Activated CD8-positive, alpha-beta T cell treated with anti-CD3 and anti-CD28 coated beads for 36 hours (primary cell): Measurements from ENCODE around the gene SEPTIN12. TPM values are rescaled to one million over a fixed set of nuclear protein-coding genes. Genes with fewer than 3 reads are reported as not detected.

Source experiments
- ATAC-seq: fragments of 200-7000 bp; cut with Tn5 transposase; one replicate; pipeline ENCODE4 v1.10.0; 2021; ENCODE audit warnings: mild to moderate bottlenecking, moderate library complexity
- CTCF ChIA-PET: fragments of 350-600 bp; sonication (Branson Sonifier 250); formaldehyde crosslinking; loops from one replicate; lab custom pipeline; 2021; ENCODE audit warnings: antibody characterized with exemption; lab: Charles Lee
- POLR2A ChIA-PET: fragments of 350-600 bp; sonication (Branson Sonifier 250); formaldehyde crosslinking; loops from one replicate; lab custom pipeline; 2021; ENCODE audit warnings: antibody characterized with exemption; lab: Charles Lee
- DNase-seq: peaks from one replicate; pipeline ENCODE4 v3.0.0-alpha.2; 2020
- H3K27ac Mint-ChIP-seq: one replicate; pipeline ENCODE4 v1.8.0; 2021; ENCODE audit warnings: mild to moderate bottlenecking, mixed read lengths
- H3K27me3 Mint-ChIP-seq: one replicate; pipeline ENCODE4 v1.8.0; 2021; ENCODE audit warnings: mixed read lengths
- H3K36me3 Mint-ChIP-seq: one replicate; pipeline ENCODE4 v1.8.0; 2021; ENCODE audit warnings: low read depth, mixed read lengths
- H3K4me1 Mint-ChIP-seq: one replicate; pipeline ENCODE4 v1.8.0; 2021; ENCODE audit warnings: low read depth, mixed read lengths
- H3K4me3 Mint-ChIP-seq: one replicate; pipeline ENCODE4 v1.8.0; 2021; ENCODE audit warnings: mild to moderate bottlenecking, moderate library complexity, mixed read lengths
- H3K9me3 Mint-ChIP-seq: one replicate; pipeline ENCODE4 v1.8.0; 2021; ENCODE audit warnings: mixed read lengths
- intact Hi-C: fragments of 100-400 bp; cut with micrococcal nuclease; formaldehyde crosslinking; loops from one replicate; pipeline ENCODE4 v1.10.0; 2022
- total RNA-seq, 2 experiments: library from RNA; stranded (reverse); gene quantifications; one replicate each; pipeline ENCODE4 v1.2.3, GENCODE V29; 2021
- TF ChIP-seq, protein P1 (sequence below): fragments of 200-600 bp; IDR thresholded peaks from one replicate; pipeline ENCODE4 v1.8.0; 2022; ENCODE audit warnings: antibody characterized with exemption, mild to moderate bottlenecking

Gene SEPTIN12
- total RNA-seq, 2 experiments from 2014 or later: not detected

DNA sequence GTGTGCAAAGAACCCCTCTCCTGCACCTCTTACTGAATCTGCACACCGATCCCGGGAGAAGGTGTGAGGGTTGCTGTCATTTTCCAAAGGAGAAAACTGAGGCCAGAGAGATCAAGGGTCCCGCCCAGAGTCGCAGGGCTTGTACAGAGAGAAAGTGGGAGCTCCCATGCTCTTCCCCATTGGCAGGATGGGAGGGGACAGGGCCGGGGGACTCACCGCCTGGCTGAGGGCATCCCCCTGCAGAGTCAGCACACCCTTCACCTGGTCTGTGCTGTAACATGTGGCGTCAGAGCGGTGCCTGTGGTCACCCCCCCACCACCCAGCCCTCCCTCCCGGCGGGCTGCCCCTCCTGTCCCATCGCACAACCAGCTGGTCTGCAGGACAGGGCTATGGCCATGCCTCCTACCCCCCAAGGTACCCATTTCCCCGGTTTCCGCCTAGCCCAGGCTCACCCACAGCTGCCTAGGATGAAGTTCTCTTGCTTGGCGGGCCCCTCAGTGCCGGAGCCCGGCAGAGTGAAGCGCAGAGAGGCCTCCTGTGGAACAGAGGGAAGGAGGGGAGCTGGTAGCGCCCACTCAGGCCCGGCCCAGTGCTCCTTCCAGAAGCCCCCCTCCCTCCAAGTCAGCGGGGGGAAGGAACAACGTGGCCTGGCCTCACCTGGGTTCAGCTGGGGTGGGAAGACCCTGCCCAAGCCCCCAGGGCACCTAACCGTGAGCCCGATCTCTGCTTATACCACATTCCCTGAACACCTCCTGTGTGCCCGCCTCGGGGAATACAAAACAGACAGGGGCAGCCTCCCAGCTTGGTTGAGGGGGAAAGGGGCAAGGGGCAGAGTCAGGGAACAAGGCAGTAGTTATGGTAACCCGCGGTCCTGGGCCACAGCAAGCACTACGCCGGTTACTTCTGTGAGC lies 13.2 kb upstream of the SEPTIN12 start:
- H3K27me3 Mint-ChIP-seq: no peaks in the 10 kb centered on the region
- intact Hi-C loops: no loop called here
- DNase-seq: no peak
- no peak for ATAC-seq
- H3K9me3 Mint-ChIP-seq: no peaks in the 10 kb centered on the region
- TF ChIP-seq, protein P1, sequence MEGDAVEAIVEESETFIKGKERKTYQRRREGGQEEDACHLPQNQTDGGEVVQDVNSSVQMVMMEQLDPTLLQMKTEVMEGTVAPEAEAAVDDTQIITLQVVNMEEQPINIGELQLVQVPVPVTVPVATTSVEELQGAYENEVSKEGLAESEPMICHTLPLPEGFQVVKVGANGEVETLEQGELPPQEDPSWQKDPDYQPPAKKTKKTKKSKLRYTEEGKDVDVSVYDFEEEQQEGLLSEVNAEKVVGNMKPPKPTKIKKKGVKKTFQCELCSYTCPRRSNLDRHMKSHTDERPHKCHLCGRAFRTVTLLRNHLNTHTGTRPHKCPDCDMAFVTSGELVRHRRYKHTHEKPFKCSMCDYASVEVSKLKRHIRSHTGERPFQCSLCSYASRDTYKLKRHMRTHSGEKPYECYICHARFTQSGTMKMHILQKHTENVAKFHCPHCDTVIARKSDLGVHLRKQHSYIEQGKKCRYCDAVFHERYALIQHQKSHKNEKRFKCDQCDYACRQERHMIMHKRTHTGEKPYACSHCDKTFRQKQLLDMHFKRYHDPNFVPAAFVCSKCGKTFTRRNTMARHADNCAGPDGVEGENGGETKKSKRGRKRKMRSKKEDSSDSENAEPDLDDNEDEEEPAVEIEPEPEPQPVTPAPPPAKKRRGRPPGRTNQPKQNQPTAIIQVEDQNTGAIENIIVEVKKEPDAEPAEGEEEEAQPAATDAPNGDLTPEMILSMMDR: no peak
- ChIA-PET POLR2A (interaction anchor here (0.9 to 1.1 kb wide), 2 partner anchors 38 to 64 kb away, joined by 3 to 4 read pairs; no protein-coding TSS in a partner anchor), CTCF (no interaction called here)
- peaks cover 13% of the 10 kb centered on the region for H3K4me1 Mint-ChIP-seq
- peak overlapping the region; percentile 75 for H3K4me3 Mint-ChIP-seq
- no peak overlapping the region for H3K27ac Mint-ChIP-seq
- peaks cover 2% of the 10 kb centered on the region for H3K36me3 Mint-ChIP-seq

DNA sequence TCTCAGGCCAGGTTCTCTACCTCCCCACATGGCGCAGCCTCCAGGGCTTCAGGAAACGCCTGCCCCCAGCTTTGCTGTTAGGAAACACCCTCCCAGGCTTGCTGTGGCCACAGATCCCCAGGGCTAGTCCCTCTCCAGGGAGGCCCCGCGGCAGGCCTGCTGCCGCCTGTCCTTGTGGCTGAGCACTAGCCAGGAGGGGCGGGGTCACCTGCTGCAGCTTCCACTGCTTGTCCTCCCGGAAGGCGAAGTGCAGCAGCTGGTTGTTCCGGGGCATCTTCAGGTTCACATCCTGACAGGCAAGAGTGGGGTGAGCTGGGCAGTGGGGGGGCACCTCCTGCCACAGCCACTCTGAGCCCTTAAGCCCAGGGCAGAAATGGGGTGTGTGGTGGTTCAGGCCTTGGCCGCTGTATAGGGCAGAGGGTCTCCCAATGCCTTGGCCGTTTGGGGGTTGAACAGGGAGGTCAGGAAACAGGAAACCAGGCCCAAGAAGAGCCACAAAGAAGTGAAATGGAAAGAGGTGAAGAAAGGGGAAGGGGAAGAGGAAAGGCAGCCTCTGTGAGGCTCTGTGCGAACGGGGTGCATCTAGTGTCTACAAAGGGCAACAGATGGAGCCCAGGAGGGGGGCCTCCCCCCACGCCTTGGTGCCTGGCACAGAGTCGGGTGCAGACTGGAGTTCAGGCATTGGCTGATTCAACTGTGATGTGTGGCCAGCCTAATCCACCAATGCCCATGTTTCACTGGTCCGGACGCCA lies 12.3 kb upstream of the SEPTIN12 start:
- Mint-ChIP-seq H3K4me1 (peaks cover 13% of the 10 kb centered on the region), H3K27ac (no peak overlapping the region), H3K27me3 (no peaks in the 10 kb centered on the region), H3K4me3 (peak overlapping the region; percentile 26), H3K9me3 (no peaks in the 10 kb centered on the region), H3K36me3 (peaks cover 2% of the 10 kb centered on the region)
- CTCF ChIA-PET: no interaction called here
- DNase-seq: no peak
- POLR2A ChIA-PET: interaction anchor here (1.1 kb wide), 1 partner anchor 12 kb away, joined by 3 read pairs; no protein-coding TSS in a partner anchor
- TF ChIP-seq, protein P1: no peak
- no peak for ATAC-seq
- intact Hi-C loops: no loop called here

DNA sequence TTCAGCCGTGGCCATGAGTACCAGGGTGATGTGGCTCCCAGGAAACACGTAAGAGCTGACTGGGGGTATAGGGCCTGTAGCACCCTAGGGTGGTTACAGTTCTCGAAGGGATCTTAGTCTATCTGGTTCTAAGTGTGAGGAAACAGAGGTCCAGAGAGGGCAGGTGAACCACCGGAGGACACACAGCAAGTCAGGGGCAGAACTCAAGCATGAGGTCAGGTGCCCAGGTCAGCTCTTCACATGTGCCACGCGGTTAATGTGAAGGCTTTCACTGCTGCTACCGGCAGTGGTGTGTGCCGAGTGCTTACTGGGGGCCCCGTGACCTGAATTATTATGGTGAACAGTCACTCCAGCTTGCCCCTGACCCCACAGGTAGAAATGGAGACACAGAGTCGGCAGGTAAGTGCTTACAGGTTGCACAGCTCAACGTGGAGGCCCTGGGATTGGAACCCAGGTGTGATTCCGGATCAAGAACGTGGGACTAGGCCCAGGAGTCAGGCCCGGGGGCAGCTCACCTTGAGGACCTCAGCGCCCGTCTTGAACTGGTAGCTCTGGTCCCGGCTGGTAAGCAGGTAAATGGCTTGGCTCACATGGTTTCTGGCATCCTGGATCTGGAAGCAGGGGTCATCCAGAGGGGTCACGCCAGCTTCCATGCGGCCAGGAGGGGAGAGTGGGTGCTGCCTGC lies 11.2 kb upstream of the SEPTIN12 start:
- CTCF ChIA-PET: interaction anchor here (1.1 kb wide), 1 partner anchor 39 kb away, joined by 3 read pairs; no protein-coding TSS in a partner anchor
- Mint-ChIP-seq H3K27me3 (no peaks in the 10 kb centered on the region), H3K4me1 (peaks cover 13% of the 10 kb centered on the region), H3K9me3 (no peaks in the 10 kb centered on the region), H3K27ac (no peak overlapping the region), H3K36me3 (no peaks in the 10 kb centered on the region), H3K4me3 (no peak overlapping the region)
- TF ChIP-seq, protein P1: no peak
- DNase-seq (no peak), ATAC-seq (no peak)
- POLR2A ChIA-PET: interaction anchor here (0.8 to 1.1 kb wide), 2 partner anchors 13 to 21 kb away, joined by 3 read pairs; no protein-coding TSS in a partner anchor
- intact Hi-C loops: no loop called here

DNA sequence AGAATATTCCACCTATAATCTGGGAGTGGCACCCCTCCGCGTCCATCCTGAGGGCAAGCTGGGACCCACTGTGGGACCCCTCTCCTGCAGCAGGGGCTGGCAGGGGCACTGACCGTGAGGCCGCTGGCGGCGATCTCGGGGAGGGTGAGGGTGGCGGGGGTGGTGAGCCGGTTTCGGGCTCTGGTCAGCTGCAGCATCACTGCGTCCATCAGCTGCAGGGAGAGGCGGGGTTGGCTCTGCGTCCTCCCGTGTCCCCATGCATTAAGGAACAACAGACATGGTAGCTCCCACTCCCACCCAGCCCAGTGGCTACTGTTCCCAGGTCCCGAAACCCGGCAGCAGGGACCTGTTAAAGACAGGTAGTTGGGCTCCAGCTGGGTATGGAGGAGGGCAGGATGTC lies 10.3 kb upstream of the SEPTIN12 start:
- intact Hi-C loops: no loop called here
- Mint-ChIP-seq H3K4me3 (no peak overlapping the region), H3K36me3 (no peaks in the 10 kb centered on the region), H3K9me3 (no peaks in the 10 kb centered on the region), H3K4me1 (peaks cover 10% of the 10 kb centered on the region), H3K27ac (no peak overlapping the region), H3K27me3 (no peaks in the 10 kb centered on the region)
- DNase-seq: no peak
- CTCF ChIA-PET: interaction anchor here (1.1 kb wide), 1 partner anchor 38 kb away, joined by 3 read pairs; no protein-coding TSS in a partner anchor
- TF ChIP-seq, protein P1: no peak
- POLR2A ChIA-PET: no interaction called here
- ATAC-seq: no peak
